ENCODE data around the gene ITGA6.

- TF ChIP-seq CTCF (IDR thresholded peaks at IDR 0.05 in 4 of 5, conservative IDR thresholded peaks at IDR 0.05 in 1 of 5) (no peak), POLR2A (IDR thresholded peaks at IDR 0.05) (no peak)
Observed at GRCh38 chr2:172442072-172442895, 14.9 kb downstream of the ITGA6 start.

Data from gastrocnemius medialis (tissue), 4 donors.